ENCODE measurements around the gene PAMR1. TPM values are rescaled to one million over a fixed set of nuclear protein-coding genes. Genes with fewer than 3 reads are reported as not detected.
"Not testable (repeated sequence)": the region's sequence is repeated elsewhere in the genome, so short reads cannot be mapped to it uniquely, and the experiment has no call there.

Gene PAMR1
- polyA plus RNA-seq, 10 donors: 6.8 to 47.0 (median 18.1) TPM

DNA sequence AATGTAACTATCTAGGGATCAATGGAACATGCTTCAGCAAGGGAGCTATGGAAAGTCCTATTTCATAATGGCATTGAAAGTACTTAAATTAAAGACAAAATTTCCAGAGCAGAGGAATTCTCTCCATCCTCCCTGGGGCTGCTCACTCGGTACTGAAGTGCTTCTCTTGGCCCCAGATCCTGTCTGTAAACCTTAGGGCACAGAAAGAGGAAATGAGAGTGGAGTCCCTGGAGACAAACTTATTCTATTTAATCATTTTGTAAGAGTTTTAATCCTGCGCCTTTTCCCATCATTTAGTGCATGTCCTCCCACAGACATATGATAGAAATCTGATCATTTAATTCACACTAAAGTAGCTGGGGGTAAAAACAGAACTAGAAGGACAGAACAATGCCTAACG is 20.9 kb upstream of the PAMR1 start:
- no peak for DNase-seq

- DNase-seq: no peak
These were observed 20.1 kb upstream of the PAMR1 start for GRCh38 chr11:35545391-35546003.

DNA sequence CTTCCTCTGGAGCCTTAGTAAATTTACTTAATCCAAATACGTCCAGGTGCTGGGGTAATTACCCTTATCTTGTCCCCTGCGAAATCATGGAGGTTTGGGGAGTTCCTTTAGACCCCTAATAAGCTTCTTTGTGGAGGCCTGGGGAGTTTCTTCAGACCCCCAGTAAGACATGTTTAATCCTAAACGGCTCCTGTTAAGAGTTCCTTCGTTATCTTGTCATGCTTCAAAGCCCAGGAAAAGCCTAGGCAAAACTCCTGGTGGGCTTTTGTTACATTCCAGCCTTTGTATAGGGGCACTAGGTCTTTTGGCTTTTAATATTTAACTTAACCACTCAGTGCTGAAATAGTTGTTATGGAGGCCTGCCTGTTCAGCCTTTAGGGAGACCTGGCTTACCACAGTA is 18.1 kb upstream of the PAMR1 start:
- no peak for DNase-seq

GRCh38 chr11:35541621-35542375 is 16.4 kb upstream of the PAMR1 start:
- DNase-seq: peak; percentile 89 to 93 (median 90)

- DNase-seq: no peak
These were observed 15.1 kb upstream of the PAMR1 start for GRCh38 chr11:35540526-35540925.

- peak in 1 of 3 donors; percentile 42 for DNase-seq
These were observed 14.4 kb upstream of the PAMR1 start for GRCh38 chr11:35539781-35540281.

DNA sequence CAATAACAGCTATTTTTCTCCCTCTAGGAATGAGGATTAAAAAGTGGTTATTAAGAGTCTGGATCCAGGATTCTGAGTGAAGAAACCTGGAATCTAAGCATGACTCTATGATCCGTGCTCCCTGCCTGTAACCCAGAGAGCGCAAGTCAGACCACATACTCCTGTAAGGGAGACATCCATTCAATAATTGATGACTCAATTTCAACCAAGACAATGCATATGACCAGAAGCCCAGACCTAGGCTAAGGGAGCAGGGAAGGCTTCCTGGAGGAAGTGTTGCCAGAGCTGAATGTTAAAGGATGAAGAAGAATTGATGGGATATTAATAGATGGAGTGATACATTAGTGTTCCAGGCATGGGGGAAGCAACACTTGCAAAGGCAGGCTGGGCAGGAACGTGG is 13.8 kb upstream of the PAMR1 start:
- no peak for DNase-seq

- DNase-seq: no peak
These were observed 11.1 kb upstream of the PAMR1 start for GRCh38 chr11:35536470-35536869.

- DNase-seq: no peak
These were observed 5.8 kb upstream of the PAMR1 start for GRCh38 chr11:35531246-35531645.

DNA sequence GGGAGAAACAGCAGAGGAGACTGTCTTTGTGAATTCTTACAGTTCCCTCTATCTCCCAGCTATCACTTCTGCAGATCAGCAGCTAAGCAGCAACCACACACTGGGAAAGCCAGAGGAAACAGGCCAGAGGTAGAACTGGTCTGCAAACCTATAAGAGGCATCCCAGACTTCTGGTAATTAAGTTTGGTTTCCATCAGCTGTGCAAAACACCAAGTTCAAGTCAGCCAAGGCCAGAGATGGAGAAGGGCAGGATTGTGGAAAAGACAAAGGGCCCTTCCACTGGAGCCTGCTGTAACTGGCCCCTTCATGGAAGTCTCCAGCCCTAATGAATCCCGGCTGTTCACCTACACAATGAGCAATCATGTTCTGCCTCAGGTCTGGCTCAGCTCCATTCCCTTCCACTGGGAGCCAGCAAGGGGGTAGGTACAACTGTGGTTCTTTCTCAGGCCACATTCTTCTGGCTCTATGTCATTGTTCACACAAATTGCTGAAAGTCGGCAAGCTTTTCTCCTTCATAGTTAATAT is 4.6 kb upstream of the PAMR1 start:
- peak in 2 of 3 donors; percentile 45 to 96 for DNase-seq

DNA sequence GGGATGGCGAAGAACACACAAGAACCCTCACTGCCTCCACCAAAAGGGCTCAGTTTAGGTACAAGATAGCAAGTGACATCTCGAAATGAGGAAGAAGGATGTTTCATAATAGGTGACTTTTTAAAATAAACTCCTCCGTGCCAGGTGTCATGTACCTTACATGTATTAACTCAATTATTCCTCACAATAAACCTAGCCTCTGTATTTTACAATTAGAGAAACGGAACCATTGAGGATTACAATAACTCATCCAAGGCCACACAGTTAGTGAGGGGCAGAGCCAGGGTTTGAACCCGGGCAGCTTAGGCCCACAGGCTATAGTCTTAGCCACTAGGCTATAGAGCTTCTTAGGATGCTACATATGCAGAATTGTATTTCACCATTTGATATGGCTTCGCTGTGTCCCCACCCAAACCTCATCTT is 965 bp upstream of the PAMR1 start:
- no peak for DNase-seq

DNA sequence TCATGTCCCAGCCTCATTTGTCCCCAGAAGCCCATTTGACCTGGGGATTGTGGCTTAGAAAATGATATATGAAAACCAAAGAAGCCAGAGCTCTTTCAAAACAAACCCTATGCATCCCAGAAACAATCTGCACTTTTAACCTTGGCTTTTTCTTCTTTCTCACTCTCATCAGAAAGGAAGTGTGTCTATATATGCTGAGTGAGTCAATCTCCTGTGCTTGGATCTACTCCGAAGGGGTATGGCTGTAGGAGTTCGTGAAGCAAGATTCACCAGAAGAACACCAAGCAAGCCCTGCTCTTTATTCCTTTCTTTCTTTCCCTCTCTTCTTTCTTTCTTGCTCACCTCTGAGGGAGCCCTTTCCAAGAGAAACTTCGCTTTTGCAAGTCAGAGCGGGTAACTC is 636 bp downstream of the PAMR1 start:
- DNase-seq: peak in 1 of 3 donors; percentile 35

DNA sequence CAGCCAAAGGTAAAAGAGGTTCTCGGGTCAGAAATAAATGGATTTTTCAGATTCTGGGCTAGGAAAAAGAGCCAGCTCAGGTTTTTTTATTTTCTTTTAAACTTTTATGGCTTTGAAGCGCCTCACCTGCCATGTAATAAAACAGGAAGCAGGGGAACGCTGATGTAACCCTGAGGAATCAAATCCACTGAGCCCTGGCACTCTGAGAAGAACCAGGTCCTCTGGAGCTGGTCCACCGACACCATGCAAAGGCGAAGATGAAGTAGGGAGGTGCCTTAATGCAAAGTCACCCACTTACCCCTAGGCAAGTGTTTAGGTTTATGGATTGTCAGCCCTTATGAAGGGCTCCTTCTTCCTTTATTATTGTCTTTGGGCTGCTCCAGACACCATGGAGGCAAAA is 1.6 kb downstream of the PAMR1 start:
- no peak for DNase-seq

GRCh38 chr11:35523331-35523768 is 2.1 kb downstream of the PAMR1 start:
- peak in 2 of 3 donors; percentile 53 to 80 for DNase-seq

GRCh38 chr11:35522091-35522490 is 3.3 kb downstream of the PAMR1 start:
- not testable (repeated sequence) for DNase-seq

- no peak for DNase-seq
These were observed 5.0 kb downstream of the PAMR1 start for GRCh38 chr11:35520376-35520775.

DNA sequence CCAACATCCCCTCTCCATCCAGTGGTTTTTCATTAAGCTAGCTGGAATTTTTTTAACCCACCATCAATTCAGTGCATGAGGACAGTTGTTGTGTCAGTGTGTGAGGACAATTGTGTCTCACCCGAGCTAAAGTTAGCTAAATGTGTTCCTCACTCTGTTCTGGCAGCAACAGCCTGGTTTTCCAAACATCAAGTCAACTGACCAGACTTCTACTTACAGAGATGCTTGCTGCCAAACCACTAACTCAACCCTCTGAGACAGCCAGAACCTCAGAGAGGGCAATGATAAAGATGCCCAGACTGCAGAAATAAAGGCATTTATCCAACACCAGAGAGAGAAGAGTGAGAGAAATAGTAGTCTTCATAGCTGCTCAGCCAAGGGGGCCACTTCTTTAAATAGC is 6.7 kb downstream of the PAMR1 start:
- DNase-seq: no peak

DNA sequence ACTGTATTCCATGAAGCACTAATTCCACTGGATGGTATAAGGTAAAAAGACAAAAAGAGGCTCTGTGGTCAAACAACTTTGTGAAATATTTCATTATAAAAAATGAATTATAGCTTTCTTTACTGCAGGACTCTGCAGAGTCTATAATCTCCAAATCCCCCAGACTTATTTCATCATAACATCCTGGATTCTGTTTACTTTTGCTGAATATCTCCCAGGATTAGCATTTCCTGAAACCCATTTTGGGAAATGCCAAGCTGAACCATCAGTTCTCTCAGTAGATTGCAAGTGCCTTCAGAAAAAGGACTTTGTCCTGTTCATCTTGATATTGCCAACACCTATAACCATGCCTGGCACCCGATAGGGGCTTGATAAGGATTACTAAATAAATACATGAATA is 7.9 kb downstream of the PAMR1 start:
- DNase-seq: no peak

GRCh38 chr11:35516403-35516802 is 9.0 kb downstream of the PAMR1 start:
- no peak for DNase-seq

- peak; percentile 69 to 81 (median 80) for DNase-seq
These were observed 10.2 kb downstream of the PAMR1 start for GRCh38 chr11:35515224-35515623.

DNA sequence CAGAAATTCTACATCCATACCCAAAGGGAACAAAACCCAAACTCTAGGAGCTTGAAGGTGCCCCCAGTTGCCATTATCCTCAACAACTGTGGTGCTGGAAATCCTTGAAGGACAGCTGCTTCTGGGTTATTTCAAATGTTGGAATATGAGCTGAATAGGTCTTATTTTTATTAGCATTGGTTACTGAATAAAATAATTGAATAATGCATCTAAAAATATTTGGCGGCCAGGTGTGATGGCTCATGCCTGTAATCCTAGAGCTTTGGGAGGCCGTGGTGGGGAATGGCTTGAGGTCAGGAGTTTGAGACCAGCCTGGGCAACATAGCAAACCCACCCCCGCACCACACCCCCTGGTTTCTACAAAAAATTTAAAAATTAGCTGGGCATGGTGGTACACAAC is 10.9 kb downstream of the PAMR1 start:
- DNase-seq: no peak

- DNase-seq: peak in 1 of 3 donors; percentile 86
These were observed 13.8 kb downstream of the PAMR1 start for GRCh38 chr11:35511666-35512065.

DNA sequence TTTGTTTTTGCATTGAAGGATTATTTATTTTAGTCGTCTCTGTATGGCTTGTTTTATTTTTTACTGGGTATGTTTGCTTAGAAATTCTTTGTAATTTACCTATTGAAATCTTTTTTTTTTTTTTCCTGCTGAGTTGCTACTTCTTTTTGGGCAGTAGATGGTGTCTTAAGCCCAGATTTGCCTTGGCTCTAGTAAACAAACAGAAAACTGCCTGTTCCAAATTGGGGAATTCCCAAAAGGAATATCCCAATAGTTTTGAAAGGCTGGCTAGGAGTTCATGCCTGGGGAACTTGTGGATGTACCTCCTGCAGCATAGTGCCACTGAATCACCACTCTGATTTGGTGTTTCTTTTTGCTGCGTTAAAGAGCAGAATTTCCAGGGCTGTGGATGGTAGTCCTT is 17.7 kb downstream of the PAMR1 start:
- DNase-seq: no peak

Data from muscle of back (tissue), 11 donors.